ENCODE results near the gene ARMC7. TPM values are rescaled to one million over a fixed set of nuclear protein-coding genes. Genes with fewer than 3 reads are reported as not detected.

Gene ARMC7
- total and polyA plus RNA-seq, 10 of the 15 experiments (the other 5 are each of a cell fraction or from before 2014, with no cell fraction given): 1.5 to 19.8 (median 6.3) TPM

GRCh38 chr17:75063626-75064025 lies 46.1 kb upstream of the ARMC7 start (continued):
- TF ChIP-seq SREBF2 (IDR thresholded peaks at IDR 0.05; ENCODE audit: low read length): no peak

- Histone ChIP-seq H3K4me2 (ENCODE audit: control insufficient read depth, insufficient read depth) (no peak overlapping the region), H3K27ac (ENCODE audit: control insufficient read depth, insufficient read depth) (no peak overlapping the region), H3K36me3 (ENCODE audit: control insufficient read depth in 2 of 2, insufficient read depth in 2 of 2, low read length in 1 of 2) (peaks cover 4 to 16% of the 10 kb centered on the region in 2 experiments; a peak in 3 of 4 replicates), H3K4me3 (no peak overlapping the region), H3K27me3 (replicated peaks in 1 of 2; ENCODE audit: control insufficient read depth in 2 of 2, insufficient read depth in 2 of 2, low read length in 1 of 2) (no peaks in the 10 kb centered on the region), H4K20me1 (ENCODE audit: control insufficient read depth, insufficient read depth) (no peaks in the 10 kb centered on the region), H2AFZ (ENCODE audit: control insufficient read depth, low read depth, low read length) (no peak overlapping the region), H3K79me2 (ENCODE audit: control insufficient read depth, insufficient read depth, low read length) (no peaks in the 10 kb centered on the region), H3K9ac (ENCODE audit: control insufficient read depth, insufficient read depth, low read length) (no peak overlapping the region), H3K9me3 (replicated peaks; ENCODE audit: control insufficient read depth, insufficient read depth, low read length) (no peaks in the 10 kb centered on the region), H3K4me1 (ENCODE audit: control insufficient read depth, insufficient read depth, low read length) (peaks cover 15% of the 10 kb centered on the region)
- in situ Hi-C loops (cut with MboI) (no loop called here), intact Hi-C loops (cut with micrococcal nuclease; ENCODE audit: unreplicated experiment) (no loop called here)
- ATAC-seq (no peak), DNase-seq (ENCODE audit: low read depth, low spot score) (no peak), FAIRE-seq (no peak)
- ChIA-PET POLR2A (no interaction called here), RAD21 (ENCODE audit: unreplicated experiment) (interaction anchor here (1.5 to 1.6 kb wide), 2 partner anchors 103 to 137 kb away, joined by 3 to 4 read pairs; no protein-coding TSS in a partner anchor), SMC1A (ENCODE audit: uncharacterized antibody, unreplicated experiment) (no interaction called here), CTCF (no interaction called here)
- BruUV-seq (replicated peaks): no TSS peak
- 84% methylated on average over 11 of the region's 11 CpGs for WGBS (ENCODE audit: insufficient coverage, insufficient replicate concordance, low lambda C conversion rate, missing lambda C conversion rate)
- TF ChIP-seq TCF7 (IDR thresholded peaks at IDR 0.05; ENCODE audit: borderline replicate concordance): no peak
- TF ChIP-seq ZBTB40 (IDR thresholded peaks at IDR 0.05; ENCODE audit: borderline replicate concordance): no peak
- TF ChIP-seq BCLAF1 (IDR thresholded peaks at IDR 0.05): no peak
- no peak for TF ChIP-seq YBX1 (IDR thresholded peaks at IDR 0.05)
- TF ChIP-seq CEBPZ (IDR thresholded peaks at IDR 0.05; ENCODE audit: low read depth, low read length): no peak
- TF ChIP-seq CREB1 (IDR thresholded peaks at IDR 0.05; ENCODE audit: low read depth): no peak
- no peak for TF ChIP-seq WRNIP1 (IDR thresholded peaks at IDR 0.05; ENCODE audit: borderline replicate concordance, low read depth, low read length)
- no peak for TF ChIP-seq SMAD1 (IDR thresholded peaks at IDR 0.05; ENCODE audit: low read depth, partially characterized antibody)
- no peak for TF ChIP-seq SUZ12 (IDR thresholded peaks at IDR 0.05; ENCODE audit: unreplicated experiment)
- no peak for TF ChIP-seq FOXK2 (IDR thresholded peaks at IDR 0.05)
Observed at GRCh38 chr17:75064040-75064439, 45.7 kb upstream of the ARMC7 start.

Data from GM12878 (cell line).